Loucy (cell line): ENCODE measurements around the gene GEMIN7.

Experiments used
- CTCF ChIP-seq: fragments of 200-600 bp; sonication (generic); conservative IDR thresholded peaks from 2 replicates; pipeline ENCODE4 v1.5.1; 2014; ENCODE audit warnings: mild to moderate bottlenecking, antibody characterized with exemption, low read length
- EZH2phosphoT487 ChIP-seq: fragments of 200-600 bp; IDR thresholded peaks from 2 replicates; pipeline ENCODE4 v1.6.1; 2018; ENCODE audit warnings: antibody characterized with exemption, mild to moderate bottlenecking, moderate library complexity, borderline replicate concordance

DNA sequence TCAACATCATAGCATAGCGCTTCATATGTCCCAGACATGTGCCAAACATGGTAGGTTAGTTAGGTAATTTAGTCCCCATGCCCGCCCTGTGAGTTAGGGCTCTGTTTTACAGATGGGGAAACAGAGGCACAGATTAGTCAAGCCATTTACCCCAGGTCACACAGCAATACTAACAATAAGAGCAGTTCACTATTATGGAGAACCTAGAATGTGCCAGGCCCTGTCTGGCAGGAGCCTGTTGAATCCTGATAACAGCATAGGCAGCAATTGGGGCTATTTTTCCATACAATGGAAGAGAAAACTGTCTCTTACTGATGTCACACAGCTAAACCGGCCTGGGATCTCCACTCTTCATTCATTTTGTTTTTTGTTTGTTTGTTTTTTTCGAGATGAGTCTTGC, 7.4 kb downstream of the GEMIN7 start:
- TF ChIP-seq CTCF (no peak), EZH2phosphoT487 (no peak)
